H1 (cell line): ENCODE results near the gene RALGDS. TPM values are rescaled to one million over a fixed set of nuclear protein-coding genes. Genes with fewer than 3 reads are reported as not detected.

ENCODE experiments used
- CTCF ChIA-PET: fragments of 300-600 bp; sonication (Branson Sonifier 250); formaldehyde crosslinking; loops from one replicate; lab custom pipeline; 2021; ENCODE audit not compliant: partially characterized antibody; lab: Charles Lee
- POLR2A ChIA-PET: fragments of 300-600 bp; sonication (Branson Sonifier 250); formaldehyde crosslinking; loops from one replicate; lab custom pipeline; 2021; ENCODE audit warnings: inconsistent platforms; ENCODE audit not compliant: partially characterized antibody; lab: Charles Lee
- DNase-seq, 2 experiments: peaks; one replicate each; pipeline versions ENCODE4 v3.0.0 to v3.0.0-alpha.2; 2010 to 2022; ENCODE audit warnings: low spot score in 2 of 2, low read depth in 1 of 2, mixed read lengths in 1 of 2
- FAIRE-seq: peaks from 2 replicates; lab custom pipeline; 2011; peaks lifted over from hg19 to GRCh38; lab: Jason Lieb, UNC
- H2AFZ ChIP-seq: 2 replicates; pipeline ENCODE4 v1.8.1; 2012; ENCODE audit warnings: low read length, inconsistent platforms
- H2AK5ac ChIP-seq: 2 replicates; pipeline ENCODE4 v1.6.1; 2013; ENCODE audit warnings: low read depth, low read length
- H2BK120ac ChIP-seq: replicated peaks from 2 replicates; pipeline ENCODE3; 2013; ENCODE audit warnings: low read depth, low read length, inconsistent platforms
- H2BK12ac ChIP-seq: 2 replicates; pipeline ENCODE4 v1.6.1; 2013; ENCODE audit warnings: low read depth, low read length
- H2BK15ac ChIP-seq: 2 replicates; pipeline ENCODE4 v1.6.1; 2013; ENCODE audit warnings: low read length
- H2BK20ac ChIP-seq: 2 replicates; pipeline ENCODE4 v1.6.1; 2013; ENCODE audit warnings: low read length
- H2BK5ac ChIP-seq: 2 replicates; pipeline ENCODE4 v1.6.1; 2013; ENCODE audit warnings: low read depth, low read length
- H3K14ac ChIP-seq: 2 replicates; pipeline ENCODE4 v1.6.1; 2013; ENCODE audit warnings: inconsistent platforms; ENCODE audit not compliant: insufficient read length
- H3K18ac ChIP-seq: 2 replicates; pipeline ENCODE4 v1.6.1; 2013; ENCODE audit warnings: low read length; ENCODE audit errors: extremely low read depth
- H3K23ac ChIP-seq: 2 replicates; pipeline ENCODE4 v1.6.1; 2013; ENCODE audit warnings: inconsistent platforms; ENCODE audit not compliant: insufficient read length
- H3K23me2 ChIP-seq: 2 replicates; pipeline ENCODE4 v1.6.1; 2013; ENCODE audit warnings: low read depth, low read length
- H3K27ac ChIP-seq: 2 replicates; pipeline ENCODE4 v1.6.1; 2011; ENCODE audit warnings: low read depth, low read length, inconsistent platforms
- H3K27me3 ChIP-seq, 4 experiments: replicated peaks in 1 of 4; 1 replicate in 1 of 4; 2 replicates in 3 of 4; pipeline versions ENCODE4 v1.6.1 to v1.8.1; 2011 to 2013; ENCODE audit warnings: low read length in 3 of 4, mild to moderate bottlenecking in 3 of 4, inconsistent platforms in 2 of 4, mixed read lengths in 2 of 4, moderate library complexity in 1 of 4; ENCODE audit not compliant: control insufficient read depth in 3 of 4, insufficient read depth in 3 of 4; ENCODE audit errors: extremely low read depth in 1 of 4
- H3K36me3 ChIP-seq, 4 experiments: 2 replicates each; pipeline versions ENCODE4 v1.6.1 to v1.8.1; 2011 to 2013; ENCODE audit warnings: mild to moderate bottlenecking in 4 of 4, low read length in 3 of 4, moderate library complexity in 2 of 4, control low read depth in 1 of 4, inconsistent platforms in 1 of 4; ENCODE audit not compliant: insufficient read depth in 4 of 4, control insufficient read depth in 2 of 4
- H3K4ac ChIP-seq: replicated peaks from 2 replicates; pipeline ENCODE3; 2013; ENCODE audit warnings: low read length, low read depth, mixed read lengths, inconsistent platforms; ENCODE audit not compliant: insufficient read length
- H3K4me1 ChIP-seq, 4 experiments: replicated peaks in 1 of 4; 1 replicate in 1 of 4; 2 replicates in 3 of 4; pipeline versions ENCODE4 v1.6.1 to v1.8.1; 2011 to 2013; ENCODE audit warnings: low read length in 3 of 4, inconsistent platforms in 2 of 4, mixed read lengths in 1 of 4; ENCODE audit not compliant: insufficient read depth in 4 of 4, control insufficient read depth in 3 of 4
- H3K4me2 ChIP-seq, 2 experiments: 2 replicates each; pipeline versions ENCODE4 v1.6.1 to v1.8.1; 2011 to 2013; ENCODE audit warnings: low read depth in 2 of 2, low read length in 2 of 2, control low read depth in 1 of 2, inconsistent platforms in 1 of 2, mild to moderate bottlenecking in 1 of 2; ENCODE audit not compliant: insufficient read depth in 1 of 2
- H3K4me3 ChIP-seq, 4 experiments: fragments of 200-600, 300-600 bp in 1 of 4; sonication (generic), shearing (Covaris generic), sonication (Bioruptor Twin) in 1 of 4; 2 replicates each; pipeline versions ENCODE4 v1.5.1 to v1.8.1; 2011 to 2016; ENCODE audit warnings: low read length in 4 of 4, low read depth in 3 of 4, control low read depth in 2 of 4, inconsistent platforms in 2 of 4, mild to moderate bottlenecking in 2 of 4, mixed read lengths in 1 of 4, moderate library complexity in 1 of 4; ENCODE audit not compliant: insufficient read depth in 2 of 4; ENCODE audit errors: extremely low read depth in 1 of 4
- H3K56ac ChIP-seq: replicated peaks from 2 replicates; pipeline ENCODE3; 2013; ENCODE audit warnings: low read depth, mild to moderate bottlenecking, mixed read lengths, low read length, inconsistent platforms; ENCODE audit not compliant: insufficient read length
- H3K79me1 ChIP-seq: 2 replicates; pipeline ENCODE4 v1.6.1; 2013; ENCODE audit warnings: low read depth, low read length, control low read depth
- H3K79me2 ChIP-seq, 2 experiments: 2 replicates each; pipeline versions ENCODE4 v1.6.1 to v1.8.1; 2012 to 2013; ENCODE audit warnings: low read length in 2 of 2, mild to moderate bottlenecking in 2 of 2, inconsistent platforms in 1 of 2; ENCODE audit not compliant: insufficient read depth in 2 of 2, control insufficient read depth in 1 of 2
- H3K9ac ChIP-seq, 4 experiments: replicated peaks in 1 of 4; 1 replicate in 1 of 4; 2 replicates in 3 of 4; pipeline versions ENCODE4 v1.6.1 to v1.8.1; 2011 to 2013; ENCODE audit warnings: low read depth in 3 of 4, low read length in 3 of 4, control low read depth in 2 of 4, mild to moderate bottlenecking in 2 of 4, moderate library complexity in 2 of 4, inconsistent platforms in 1 of 4; ENCODE audit errors: extremely low read depth in 1 of 4
- H3K9me3 ChIP-seq, 2 experiments: 2 replicates each; pipeline versions ENCODE4 v1.6.1 to v1.8.1; 2012 to 2013; ENCODE audit warnings: mild to moderate bottlenecking in 2 of 2, moderate library complexity in 2 of 2, control low read depth in 1 of 2, inconsistent platforms in 1 of 2, low read depth in 1 of 2, low read length in 1 of 2, mixed read lengths in 1 of 2; ENCODE audit not compliant: insufficient read depth in 2 of 2
- H4K20me1 ChIP-seq, 2 experiments: replicated peaks in 1 of 2; 2 replicates each; pipeline versions ENCODE3 to v1.8.1; 2011 to 2013; ENCODE audit warnings: inconsistent platforms in 2 of 2, low read length in 2 of 2, mild to moderate bottlenecking in 1 of 2; ENCODE audit not compliant: insufficient read depth in 2 of 2, control insufficient read depth in 1 of 2
- H4K5ac ChIP-seq: 2 replicates; pipeline ENCODE4 v1.6.1; 2013; ENCODE audit warnings: low read length, low read depth, mixed read lengths, inconsistent platforms; ENCODE audit not compliant: insufficient read length
- H4K8ac ChIP-seq: 2 replicates; pipeline ENCODE4 v1.8.0; 2013; ENCODE audit warnings: mild to moderate bottlenecking, moderate library complexity, low read length, inconsistent platforms; ENCODE audit not compliant: insufficient read depth; ENCODE audit errors: extremely low read depth
- H4K91ac ChIP-seq: replicated peaks from 2 replicates; pipeline ENCODE3; 2013; ENCODE audit warnings: low read length, mixed read lengths, inconsistent platforms; ENCODE audit not compliant: insufficient read length
- RBBP5 ChIP-seq: IDR thresholded peaks from 2 replicates; pipeline ENCODE4 v1.7.1; 2012; ENCODE audit warnings: low read depth, mild to moderate bottlenecking, inconsistent platforms, low read length, moderate library complexity, borderline replicate concordance
- WGBS, 2 experiments: shearing (Covaris generic) in 1 of 2; methylation state at CpG; one replicate each; pipeline versions ENCODE4 v1.1.6 to v1.1.7; 2013 to 2015; ENCODE audit warnings: low lambda C conversion rate in 2 of 2, mixed read lengths in 2 of 2, inconsistent platforms in 1 of 2, low coverage in 1 of 2, missing lambda C conversion rate in 1 of 2; ENCODE audit not compliant: insufficient replicate concordance in 2 of 2, insufficient coverage in 1 of 2, insufficient read length in 1 of 2; ENCODE audit errors: extremely low coverage in 1 of 2, missing lambda C conversion rate in 1 of 2; 5-methylcytosine and 5-hydroxymethylcytosine counted together
- polyA plus RNA-seq, 7 experiments: library from polyadenylated mRNA; depleted of rRNA in 3 of 7; stranded (reverse) in 5 of 7; unstranded in 2 of 7; fragments of >200 nt in 5 of 7; fragments of 200-250 nt in 2 of 7; gene quantifications; 1 replicate in 5 of 7; 2 replicates in 1 of 7; 4 replicates in 1 of 7; pipeline versions ENCODE4 v1.2.1 to v1.2.3, GENCODE V29; 2011 to 2013; ENCODE audit warnings: missing spikeins in 2 of 7, mixed read lengths in 2 of 7
- total RNA-seq: library from RNA; stranded (reverse); fragmentation: NEBNext Ultra II Directional; extraction: Animal tissue kit (Norgen Biotek cat#: 25700); gene quantifications from 2 replicates; pipeline ENCODE4 v1.2.1, GENCODE V29; 2021
- TF ChIP-seq, protein P1 (sequence below): IDR thresholded peaks from 2 replicates; pipeline ENCODE4 v1.6.1; 2012; ENCODE audit warnings: inconsistent platforms

Gene RALGDS
- total and polyA plus RNA-seq, 2 of the 8 experiments (the other 6 are each of a cell fraction or from before 2014, with no cell fraction given), result 14.5 to 25.5 TPM

DNA sequence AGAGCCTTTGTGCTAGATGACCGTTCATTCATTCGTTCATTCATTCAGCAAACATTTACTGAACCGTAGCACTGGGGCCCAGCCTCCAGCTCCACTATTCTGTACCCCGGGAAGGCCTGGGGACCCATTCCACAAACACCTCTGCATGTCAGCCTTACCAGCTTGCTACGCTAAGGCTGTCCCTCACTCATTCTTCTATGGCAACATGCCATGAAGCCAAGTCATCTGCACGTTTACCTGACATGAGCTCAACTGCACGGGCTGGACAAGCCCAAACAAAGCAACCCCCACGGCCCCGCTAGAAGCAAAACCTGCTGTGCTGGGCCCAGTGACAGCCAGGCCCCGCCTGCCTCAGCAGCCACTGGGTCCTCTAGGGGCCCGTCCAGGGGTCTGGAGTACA, 53.2 kb downstream of the RALGDS start:
- Histone ChIP-seq H4K91ac (no peak overlapping the region), H3K4me1 (no peaks in the 10 kb centered on the region), H2AFZ (no peak overlapping the region)
- TF ChIP-seq, protein P1, sequence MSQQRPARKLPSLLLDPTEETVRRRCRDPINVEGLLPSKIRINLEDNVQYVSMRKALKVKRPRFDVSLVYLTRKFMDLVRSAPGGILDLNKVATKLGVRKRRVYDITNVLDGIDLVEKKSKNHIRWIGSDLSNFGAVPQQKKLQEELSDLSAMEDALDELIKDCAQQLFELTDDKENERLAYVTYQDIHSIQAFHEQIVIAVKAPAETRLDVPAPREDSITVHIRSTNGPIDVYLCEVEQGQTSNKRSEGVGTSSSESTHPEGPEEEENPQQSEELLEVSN, result no peak
- no peak for TF ChIP-seq RBBP5
- TF ChIP-seq, all 59 proteins: peak for 0
- Histone ChIP-seq H2AK5ac (no peak overlapping the region), H3K27ac (no peak overlapping the region), H2BK20ac (no peak overlapping the region), H3K18ac (no peak overlapping the region), H3K36me3 (no peaks in the 10 kb centered on the region; a peak in 3 of 8 replicates), H4K8ac (no peak overlapping the region), H2BK120ac (no peak overlapping the region), H3K79me2 (no peaks in the 10 kb centered on the region), H3K4ac (no peak overlapping the region), H3K9ac (no peak overlapping the region), H3K79me1 (no peaks in the 10 kb centered on the region), H3K14ac (no peak overlapping the region), H3K9me3 (no peaks in the 10 kb centered on the region), H2BK5ac (no peak overlapping the region; the same call in 1 of the 2 replicates), H3K23ac (no peak overlapping the region), H2BK12ac (no peak overlapping the region), H3K4me3 (no peak overlapping the region), H2BK15ac (no peak overlapping the region), H3K27me3 (no peaks in the 10 kb centered on the region), H4K5ac (no peak overlapping the region), H3K56ac (no peak overlapping the region), H3K4me2 (no peak overlapping the region), H3K23me2 (no peaks in the 10 kb centered on the region), H4K20me1 (peaks cover 0 to 1% of the 10 kb centered on the region in 2 experiments)
- FAIRE-seq, result no peak
- CTCF ChIA-PET, result interaction anchor here (1.1 to 2.5 kb wide), 7 partner anchors 13 to 121 kb away, joined by 3 to 8 read pairs (median 3); no protein-coding TSS in a partner anchor
- POLR2A ChIA-PET, result interaction anchor here (0.9 to 2.0 kb wide), 2 partner anchors 10 to 11 kb away, joined by 3 to 4 read pairs; no protein-coding TSS in a partner anchor
- no peak for DNase-seq
- WGBS, 2 experiments, result 88% methylated on average over 11 of the region's 11 CpGs; no CpG with 5 or more reads in 1 of the 2 experiments
